CD14-positive monocyte (primary cell): ENCODE results near the gene ILDR2. TPM values are rescaled to one million over a fixed set of nuclear protein-coding genes. Genes with fewer than 3 reads are reported as not detected.

Experiments
- DNase-seq, 3 donors: peaks; one replicate each; pipeline ENCODE4 v3.0.0-alpha.2; 2011 to 2022
- H2AFZ ChIP-seq: 2 replicates; pipeline ENCODE4 v1.6.0; 2012; ENCODE audit warnings: mild to moderate bottlenecking, low read depth, low read length, inconsistent platforms; ENCODE audit not compliant: insufficient read depth, poor library complexity, severe bottlenecking
- H3K27ac ChIP-seq, 2 donors: 1 replicate in 1 of 2; 2 replicates in 1 of 2; pipeline ENCODE4 v1.5.1; 2012 to 2013; ENCODE audit warnings: low read length in 2 of 2, control low read depth in 1 of 2, inconsistent platforms in 1 of 2, low read depth in 1 of 2, mild to moderate bottlenecking in 1 of 2
- H3K27me3 ChIP-seq, 2 donors: one replicate each; pipeline versions ENCODE4 v1.6.0 to v1.6.1; 2011 to 2013; ENCODE audit warnings: low read length in 2 of 2; ENCODE audit not compliant: control insufficient read depth in 2 of 2, insufficient read depth in 2 of 2
- H3K36me3 ChIP-seq, 2 donors: replicated peaks in 1 of 2; 1 replicate in 1 of 2; 2 replicates in 1 of 2; pipeline versions ENCODE4 v1.5.1 to v1.6.1; 2012 to 2013; ENCODE audit warnings: low read length in 2 of 2, control low read depth in 1 of 2, inconsistent platforms in 1 of 2, mild to moderate bottlenecking in 1 of 2; ENCODE audit not compliant: insufficient read depth in 2 of 2, control insufficient read depth in 1 of 2
- H3K4me1 ChIP-seq, 2 donors: 1 replicate in 1 of 2; 2 replicates in 1 of 2; pipeline versions ENCODE4 v1.5.1 to v1.6.1; 2012 to 2013; ENCODE audit warnings: low read length in 2 of 2, control low read depth in 1 of 2, inconsistent platforms in 1 of 2, mild to moderate bottlenecking in 1 of 2, moderate library complexity in 1 of 2; ENCODE audit not compliant: insufficient read depth in 2 of 2, control insufficient read depth in 1 of 2
- H3K4me2 ChIP-seq: replicated peaks from 2 replicates; pipeline ENCODE3; 2012; ENCODE audit warnings: low read length, moderate library complexity, mild to moderate bottlenecking; ENCODE audit not compliant: poor library complexity, severe bottlenecking; ENCODE audit errors: extremely low read depth
- H3K4me3 ChIP-seq, 3 experiments: fragments of 200-600 bp in 1 of 3; sonication (generic) in 1 of 3; replicated peaks in 1 of 3; 1 replicate in 2 of 3; 2 replicates in 1 of 3; pipeline ENCODE4 v1.5.1; 2011 to 2013; ENCODE audit warnings: low read length in 3 of 3, mild to moderate bottlenecking in 3 of 3, control low read depth in 2 of 3, low read depth in 2 of 3, inconsistent platforms in 1 of 3, moderate library complexity in 1 of 3
- H3K79me2 ChIP-seq: 2 replicates; pipeline ENCODE4 v1.6.0; 2012; ENCODE audit warnings: mild to moderate bottlenecking, control low read depth, inconsistent platforms, low read length, moderate library complexity; ENCODE audit not compliant: insufficient read depth
- H3K9ac ChIP-seq: 2 replicates; pipeline ENCODE4 v1.6.0; 2017; ENCODE audit warnings: low read length, mild to moderate bottlenecking; ENCODE audit not compliant: insufficient read depth, poor library complexity, severe bottlenecking
- H3K9me3 ChIP-seq, 2 donors: replicated peaks in 1 of 2; 1 replicate in 1 of 2; 2 replicates in 1 of 2; pipeline versions ENCODE4 v1.5.1 to v1.6.1; 2012 to 2013; ENCODE audit warnings: low read length in 2 of 2, control low read depth in 1 of 2; ENCODE audit not compliant: control insufficient read depth in 1 of 2, insufficient read depth in 1 of 2
- H4K20me1 ChIP-seq: 2 replicates; pipeline ENCODE4 v1.6.0; 2012; ENCODE audit warnings: mild to moderate bottlenecking, low read length, control low read depth, moderate library complexity; ENCODE audit not compliant: insufficient read depth
- H3K27ac Mint-ChIP-seq, 7 donors: one replicate each; pipeline ENCODE4 v1.8.0; 2020; ENCODE audit warnings: mild to moderate bottlenecking in 7 of 7, mixed read lengths in 7 of 7, moderate library complexity in 6 of 7, inconsistent platforms in 2 of 7
- H3K27me3 Mint-ChIP-seq, 3 donors: one replicate each; pipeline ENCODE4 v1.8.0; 2021 to 2022; ENCODE audit warnings: low read depth in 3 of 3, mild to moderate bottlenecking in 3 of 3, mixed read lengths in 3 of 3, moderate library complexity in 3 of 3, inconsistent platforms in 1 of 3
- H3K36me3 Mint-ChIP-seq, 2 donors: one replicate each; pipeline ENCODE4 v1.8.0; 2020; ENCODE audit warnings: mixed read lengths in 2 of 2, inconsistent platforms in 1 of 2, mild to moderate bottlenecking in 1 of 2
- H3K4me1 Mint-ChIP-seq: one replicate; pipeline ENCODE4 v1.8.0; 2020; ENCODE audit warnings: mild to moderate bottlenecking, mixed read lengths
- H3K4me3 Mint-ChIP-seq, 2 donors: one replicate each; pipeline ENCODE4 v1.8.0; 2020; ENCODE audit warnings: mild to moderate bottlenecking in 2 of 2, mixed read lengths in 2 of 2, moderate library complexity in 1 of 2
- H3K9me3 Mint-ChIP-seq, 7 donors: one replicate each; pipeline ENCODE4 v1.8.0; 2020 to 2022; ENCODE audit warnings: mixed read lengths in 7 of 7, mild to moderate bottlenecking in 6 of 7, moderate library complexity in 6 of 7, inconsistent platforms in 2 of 7
- WGBS: methylation state at CpG from one replicate; pipeline ENCODE4 v1.1.5; 2013; ENCODE audit warnings: missing lambda C conversion rate; ENCODE audit not compliant: insufficient coverage; 5-methylcytosine and 5-hydroxymethylcytosine counted together
- intact Hi-C, 2 donors: fragments of 100-400 bp; cut with micrococcal nuclease; formaldehyde crosslinking; loops; one replicate each; pipeline versions ENCODE4 v1.15.0 to v1.15.1; 2023
- polyA plus RNA-seq, 3 donors: library from polyadenylated mRNA; depleted of rRNA in 1 of 3; unstranded in 2 of 3; stranded (reverse) in 1 of 3; fragments of 300-500 nt in 2 of 3; fragments of >200 nt in 1 of 3; fragmentation: Illumina TruSeq in 2 of 3; gene quantifications; 1 replicate in 2 of 3; 2 replicates in 1 of 3; pipeline ENCODE4 v1.2.3, GENCODE V29; 2012 to 2021
- TF ChIP-seq, protein P1 (sequence below): fragments of 200-600 bp; IDR thresholded peaks from one replicate; pipeline ENCODE4 v1.8.0; 2022; ENCODE audit warnings: antibody characterized with exemption, mild to moderate bottlenecking

ILDR2 gene
- polyA plus RNA-seq, 3 donors = not detected

DNA sequence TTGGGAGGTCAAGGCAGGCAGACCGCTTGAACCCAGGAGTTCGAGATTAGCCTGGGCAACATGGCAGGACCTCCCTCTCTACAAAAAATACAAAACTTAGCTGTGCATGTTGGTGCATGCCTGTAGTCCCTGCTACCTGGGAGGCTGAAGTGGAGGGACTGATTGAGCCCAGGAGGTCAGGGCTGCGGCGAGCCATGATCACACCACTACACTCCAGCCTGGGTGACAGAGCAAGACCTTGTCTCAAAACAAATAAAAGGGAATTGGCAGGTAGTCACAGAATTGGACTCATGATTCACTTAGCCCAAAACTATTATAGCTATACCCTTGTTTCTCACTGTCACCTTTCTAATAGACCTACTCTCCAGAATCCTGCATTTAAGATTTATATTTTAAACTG is 104.8 kb downstream of the ILDR2 start:
- WGBS = no CpG with 5 or more reads among the region's 4 CpGs

DNA sequence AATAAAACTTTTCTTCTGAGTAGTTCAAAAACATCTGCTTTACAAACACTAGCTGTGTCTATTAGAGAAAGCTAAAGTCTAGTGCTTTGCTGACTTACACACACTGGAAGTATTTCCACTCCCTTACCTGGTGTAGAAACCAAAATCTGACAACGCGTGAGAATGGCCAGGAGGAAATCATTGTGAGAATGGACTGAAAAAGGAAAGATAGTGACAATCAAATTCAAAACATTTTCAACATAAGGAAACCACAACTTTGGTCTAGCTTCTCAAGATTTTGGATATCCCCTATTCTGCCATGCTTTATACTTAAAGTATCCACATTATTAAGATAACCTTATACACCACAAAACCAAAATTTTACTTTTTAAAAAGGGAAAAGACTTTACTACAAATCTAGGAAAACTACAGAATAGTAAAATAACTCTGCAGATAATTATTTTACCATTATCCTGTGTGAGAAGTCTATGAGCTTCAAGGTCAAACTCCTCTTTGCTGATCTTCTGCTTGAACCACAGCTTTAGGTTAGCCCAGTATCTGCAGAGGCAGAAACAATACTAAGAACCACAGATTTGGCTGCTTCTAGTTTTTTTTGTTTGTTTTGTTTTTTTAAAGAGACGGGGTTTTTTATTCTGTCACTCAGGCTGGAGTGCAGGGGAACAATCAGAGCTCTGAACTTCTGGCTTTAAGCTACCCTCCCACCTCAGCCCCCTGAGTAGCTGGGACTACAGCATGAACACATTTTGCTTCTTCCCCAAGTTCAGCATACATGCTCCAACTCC is 105.8 kb downstream of the ILDR2 start:
- peaks cover 16% of the 10 kb centered on the region for H3K4me1 Mint-ChIP-seq
- Histone ChIP-seq H3K4me2 (no peak overlapping the region), H3K9me3 (no peaks in the 10 kb centered on the region), H3K27me3 (no peaks in the 10 kb centered on the region), H3K36me3 (peaks cover 27 to 52% of the 10 kb centered on the region in 2 donors), H3K79me2 (peaks cover 57% of the 10 kb centered on the region), H3K4me3 (no peak overlapping the region), H4K20me1 (peaks cover 9% of the 10 kb centered on the region), H3K9ac (no peak overlapping the region), H3K4me1 (no peaks in the 10 kb centered on the region), H2AFZ (no peak overlapping the region), H3K27ac (no peak overlapping the region)
- peak overlapping the region in 1 of 7 donors; percentile 21 for H3K27ac Mint-ChIP-seq
- peaks cover 40 to 46% of the 10 kb centered on the region in 2 donors for H3K36me3 Mint-ChIP-seq
- TF ChIP-seq, protein P1, sequence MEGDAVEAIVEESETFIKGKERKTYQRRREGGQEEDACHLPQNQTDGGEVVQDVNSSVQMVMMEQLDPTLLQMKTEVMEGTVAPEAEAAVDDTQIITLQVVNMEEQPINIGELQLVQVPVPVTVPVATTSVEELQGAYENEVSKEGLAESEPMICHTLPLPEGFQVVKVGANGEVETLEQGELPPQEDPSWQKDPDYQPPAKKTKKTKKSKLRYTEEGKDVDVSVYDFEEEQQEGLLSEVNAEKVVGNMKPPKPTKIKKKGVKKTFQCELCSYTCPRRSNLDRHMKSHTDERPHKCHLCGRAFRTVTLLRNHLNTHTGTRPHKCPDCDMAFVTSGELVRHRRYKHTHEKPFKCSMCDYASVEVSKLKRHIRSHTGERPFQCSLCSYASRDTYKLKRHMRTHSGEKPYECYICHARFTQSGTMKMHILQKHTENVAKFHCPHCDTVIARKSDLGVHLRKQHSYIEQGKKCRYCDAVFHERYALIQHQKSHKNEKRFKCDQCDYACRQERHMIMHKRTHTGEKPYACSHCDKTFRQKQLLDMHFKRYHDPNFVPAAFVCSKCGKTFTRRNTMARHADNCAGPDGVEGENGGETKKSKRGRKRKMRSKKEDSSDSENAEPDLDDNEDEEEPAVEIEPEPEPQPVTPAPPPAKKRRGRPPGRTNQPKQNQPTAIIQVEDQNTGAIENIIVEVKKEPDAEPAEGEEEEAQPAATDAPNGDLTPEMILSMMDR = no peak
- no peak for DNase-seq
- peaks cover 0 to 1% (median 0%) of the 10 kb centered on the region in 3 donors for H3K27me3 Mint-ChIP-seq
- no peaks in the 10 kb centered on the region for H3K9me3 Mint-ChIP-seq
- no CpG with 5 or more reads among the region's 3 CpGs for WGBS
- intact Hi-C loops = no loop called here
- H3K4me3 Mint-ChIP-seq = no peak overlapping the region

More for the DNA sequence above, 104.8 kb downstream of the ILDR2 start:
- no peaks in the 10 kb centered on the region for H3K9me3 Mint-ChIP-seq
- H3K27ac Mint-ChIP-seq = no peak overlapping the region
- no peak overlapping the region for H3K4me3 ChIP-seq
- H3K27ac ChIP-seq = no peak overlapping the region
- H2AFZ ChIP-seq = no peak overlapping the region
- H3K27me3 ChIP-seq = no peaks in the 10 kb centered on the region
- peaks cover 33 to 36% of the 10 kb centered on the region in 2 donors for H3K36me3 Mint-ChIP-seq
- intact Hi-C loops = no loop called here
- peaks cover 65% of the 10 kb centered on the region for H3K79me2 ChIP-seq
- H3K9me3 ChIP-seq = no peaks in the 10 kb centered on the region
- H3K9ac ChIP-seq = no peak overlapping the region
- DNase-seq = no peak
- peaks cover 20 to 42% of the 10 kb centered on the region in 2 donors for H3K36me3 ChIP-seq
- TF ChIP-seq, protein P1 = no peak
- peaks cover 9% of the 10 kb centered on the region for H4K20me1 ChIP-seq
- no peak overlapping the region for H3K4me3 Mint-ChIP-seq
- H3K4me2 ChIP-seq = no peak overlapping the region
- H3K4me1 ChIP-seq = peaks cover 7 to 8% of the 10 kb centered on the region in 2 donors
- peaks cover 25% of the 10 kb centered on the region for H3K4me1 Mint-ChIP-seq
- H3K27me3 Mint-ChIP-seq = peaks cover 0 to 1% (median 0%) of the 10 kb centered on the region in 3 donors
